AG04449 (cell line): ENCODE results near the gene SCUBE1.

Experiments
- CTCF ChIA-PET: fragments of 350-600 bp; formaldehyde crosslinking; extraction: SDS; loops from one replicate; lab custom pipeline; 2021; ENCODE audit warnings: antibody characterized with exemption; lab: Yijun Ruan, JAX
- POLR2A ChIA-PET: fragments of 400-600, 350-600 bp; formaldehyde crosslinking; extraction: SDS; loops from one replicate; lab custom pipeline; 2020; ENCODE audit warnings: antibody characterized with exemption, inconsistent platforms; lab: Yijun Ruan, JAX
- DNase-seq: peaks from one replicate; pipeline ENCODE4 v3.0.0-alpha.2; 2010; ENCODE audit warnings: low read depth, low spot score
- H3K4me3 ChIP-seq: 2 replicates; pipeline ENCODE4 v1.5.1; 2011; ENCODE audit warnings: low read depth, mild to moderate bottlenecking, control low read depth, low read length
- CTCF ChIP-seq: IDR thresholded peaks from one replicate; pipeline ENCODE4 v1.5.1; 2011; ENCODE audit warnings: mild to moderate bottlenecking, moderate library complexity, low read length, control low read depth, inconsistent platforms; ENCODE audit not compliant: insufficient read depth; ENCODE audit errors: missing control alignments

Gene SCUBE1

GRCh38 chr22:43220625-43221380 lies 122.4 kb downstream of the SCUBE1 start:
- ChIA-PET CTCF (interaction anchor here (0.8 to 2.3 kb wide), 2 partner anchors 11 to 12 kb away, joined by 4 to 11 read pairs; no protein-coding TSS in a partner anchor), POLR2A (no interaction called here)
- DNase-seq, result no peak
- TF ChIP-seq CTCF, result no peak
- H3K4me3 ChIP-seq, result no peak overlapping the region

- no peak for DNase-seq
- POLR2A ChIA-PET, result no interaction called here
- no peak for TF ChIP-seq CTCF
- no peak overlapping the region for H3K4me3 ChIP-seq
- CTCF ChIA-PET, result interaction anchor here (0.6 kb wide), 1 partner anchor 631 kb away, joined by 3 read pairs; no protein-coding TSS in a partner anchor
These were observed 124.4 kb downstream of the SCUBE1 start for GRCh38 chr22:43218786-43219185.

GRCh38 chr22:43217285-43218030 lies 125.7 kb downstream of the SCUBE1 start:
- CTCF ChIA-PET, result no interaction called here
- TF ChIP-seq CTCF, result no peak
- POLR2A ChIA-PET, result no interaction called here
- no peak overlapping the region for H3K4me3 ChIP-seq
- DNase-seq, result no peak

- no peak overlapping the region for H3K4me3 ChIP-seq
- ChIA-PET CTCF (interaction anchor here (0.7 to 1.4 kb wide), 3 partner anchors 11 to 29 kb away, joined by 3 to 4 read pairs (median 4); no protein-coding TSS in a partner anchor), POLR2A (no interaction called here)
- no peak for TF ChIP-seq CTCF
- DNase-seq, result no peak
These were observed 126.4 kb downstream of the SCUBE1 start for GRCh38 chr22:43216738-43217137.

GRCh38 chr22:43213962-43214361 lies 129.2 kb downstream of the SCUBE1 start:
- DNase-seq, result no peak
- ChIA-PET POLR2A (no interaction called here), CTCF (interaction anchor here (1.2 kb wide), 1 partner anchor 171 kb away, joined by 3 read pairs; no protein-coding TSS in a partner anchor)
- TF ChIP-seq CTCF, result no peak
- no peak overlapping the region for H3K4me3 ChIP-seq

- H3K4me3 ChIP-seq, result no peak overlapping the region
- DNase-seq, result no peak
- ChIA-PET CTCF (interaction anchor here (0.8 to 1.3 kb wide), 3 partner anchors 19 to 176 kb away, joined by 3 to 6 read pairs (median 3); no protein-coding TSS in a partner anchor), POLR2A (no interaction called here)
- no peak for TF ChIP-seq CTCF
These were observed 130.1 kb downstream of the SCUBE1 start for GRCh38 chr22:43213051-43213450.
